Transverse colon (tissue), 4 donors: Measurements from ENCODE around the gene SPTBN4. TPM values are rescaled to one million over a fixed set of nuclear protein-coding genes. Genes with fewer than 3 reads are reported as not detected.

Experiments used
- DNase-seq: peaks from one replicate; pipeline ENCODE4 v3.0.0-alpha.2; 2019
- H3K27ac ChIP-seq, 4 donors: fragments of 200-600 bp; sonication (generic); 2 replicates each; pipeline ENCODE4 v1.5.1; 2016 to 2018; ENCODE audit warnings: inconsistent platforms in 4 of 4
- H3K27me3 ChIP-seq: fragments of 200-600 bp; sonication (generic); 2 replicates; pipeline ENCODE4 v1.5.1; 2017; ENCODE audit warnings: inconsistent platforms
- H3K36me3 ChIP-seq, 4 donors: fragments of 200-600 bp; sonication (generic); 2 replicates each; pipeline ENCODE4 v1.5.1; 2017 to 2019; ENCODE audit warnings: inconsistent platforms in 4 of 4
- H3K4me1 ChIP-seq, 4 donors: fragments of 200-600 bp; sonication (generic); 2 replicates each; pipeline ENCODE4 v1.5.1; 2017 to 2020; ENCODE audit warnings: inconsistent platforms in 4 of 4
- H3K4me3 ChIP-seq, 4 donors: fragments of 200-600 bp; sonication (generic); 1 replicate in 1 of 4; 2 replicates in 3 of 4; pipeline versions ENCODE4 v1.5.1 to v1.6.1; 2017 to 2019; ENCODE audit warnings: inconsistent platforms in 4 of 4
- H3K9me3 ChIP-seq, 2 donors: fragments of 200-600 bp; sonication (generic); 2 replicates each; pipeline ENCODE4 v1.5.1; 2017 to 2019; ENCODE audit warnings: inconsistent platforms in 2 of 2
- EP300 ChIP-seq: sonication (generic); formaldehyde crosslinking; IDR thresholded peaks from one replicate; pipeline ENCODE4 v1.6.1; 2017; ENCODE audit warnings: antibody characterized with exemption, low read depth
- POLR2A ChIP-seq: fragments of 450-650 bp; IDR thresholded peaks from one replicate; pipeline ENCODE4 v1.6.1; 2016; ENCODE audit warnings: antibody characterized with exemption, mild to moderate bottlenecking, moderate library complexity
- POLR2AphosphoS5 ChIP-seq, 3 donors: sonication (generic); formaldehyde crosslinking; IDR thresholded peaks; one replicate each; pipeline ENCODE4 v1.6.1; 2016; ENCODE audit warnings: antibody characterized with exemption in 3 of 3
- WGBS, 2 donors: methylation state at CpG; one replicate each; pipeline ENCODE4 v1.1.5; 2018; ENCODE audit warnings: low coverage in 1 of 2; 5-methylcytosine and 5-hydroxymethylcytosine counted together
- in situ Hi-C, 4 donors: fragments of 200-750 bp; cut with MboI; loops; one replicate each; pipeline versions ENCODE4 v1.15.0 to v1.15.1; 2017; ENCODE audit warnings: low sequenced_read_pairs in 3 of 4, low pct_ligation_motif_present in 1 of 4, low pct_unique_long_range_greater_than_20kb in 1 of 4
- intact Hi-C: fragments of 100-400 bp; cut with DNase I; formaldehyde crosslinking; loops from one replicate; pipeline ENCODE4 v1.15.1; 2023; ENCODE audit warnings: low total_unique reads
- total RNA-seq, 4 donors: library from RNA; depleted of rRNA; stranded (reverse); fragments of >200 nt; gene quantifications; one replicate each; pipeline ENCODE4 v1.1.0, GENCODE V29; 2016
- TF ChIP-seq, protein P1 (sequence below), 5 experiments: fragments of 200-600 bp in 3 of 5; fragments of 450-650 bp in 2 of 5; sonication (generic) in 3 of 5; IDR thresholded peaks; 1 replicate in 2 of 5; 2 replicates in 3 of 5; pipeline ENCODE4 v1.5.1; 2016 to 2017; ENCODE audit warnings: antibody characterized with exemption in 5 of 5, inconsistent platforms in 3 of 5, mild to moderate bottlenecking in 2 of 5, moderate library complexity in 1 of 5

The SPTBN4 gene
- total RNA-seq, 4 donors from 2014 or later = under 0.01 to 1.5 (median 0.99) TPM

DNA sequence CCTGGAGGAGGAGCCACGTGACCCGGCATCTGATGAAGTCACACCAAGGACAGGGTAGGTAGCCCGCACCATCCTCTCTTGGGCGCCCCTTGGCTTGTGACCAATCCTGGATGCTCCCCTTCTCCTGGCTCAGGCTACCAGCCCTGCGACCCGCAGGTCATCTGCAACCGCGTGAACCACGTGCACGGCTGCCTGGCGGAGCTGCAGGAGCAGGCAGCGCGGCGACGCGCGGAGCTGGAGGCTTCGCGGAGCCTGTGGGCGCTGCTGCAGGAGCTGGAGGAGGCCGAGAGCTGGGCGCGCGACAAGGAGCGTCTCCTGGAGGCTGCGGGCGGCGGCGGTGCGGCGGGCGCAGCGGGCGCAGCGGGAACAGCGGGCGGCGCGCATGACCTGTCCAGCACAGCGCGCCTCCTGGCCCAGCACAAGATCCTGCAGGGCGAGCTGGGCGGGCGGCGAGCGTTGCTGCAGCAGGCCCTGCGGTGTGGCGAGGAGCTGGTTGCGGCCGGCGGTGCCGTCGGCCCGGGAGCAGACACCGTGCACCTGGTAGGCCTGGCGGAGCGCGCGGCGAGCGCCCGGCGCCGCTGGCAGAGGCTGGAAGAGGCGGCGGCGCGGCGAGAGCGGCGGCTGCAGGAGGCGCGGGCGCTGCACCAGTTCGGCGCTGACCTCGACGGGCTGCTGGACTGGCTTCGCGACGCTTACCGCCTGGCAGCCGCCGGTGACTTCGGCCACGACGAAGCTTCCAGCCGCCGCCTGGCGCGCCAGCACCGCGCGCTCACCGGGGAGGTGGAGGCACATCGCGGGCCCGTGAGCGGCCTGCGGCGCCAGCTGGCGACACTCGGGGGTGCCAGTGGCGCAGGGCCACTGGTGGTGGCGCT, 45.9 kb downstream of the SPTBN4 start:
- 31% methylated on average over 57 of the region's 105 CpGs; no CpG with 5 or more reads in 1 of the 2 donors for WGBS, 2 donors
- Histone ChIP-seq H3K4me1 (peaks cover 0 to 9% (median 7%) of the 10 kb centered on the region in 4 donors), H3K4me3 (peak overlapping the region in 1 of 4 donors; percentile 33), H3K9me3 (no peaks in the 10 kb centered on the region), H3K36me3 (no peaks in the 10 kb centered on the region), H3K27me3 (peaks cover 68% of the 10 kb centered on the region), H3K27ac (no peak overlapping the region)
- DNase-seq = no peak
- intact Hi-C loops (no loop called here), in situ Hi-C loops (no loop called here)
- TF ChIP-seq POLR2AphosphoS5 (IDR thresholded peaks at IDR 0.05) (no peak), POLR2A (no peak), EP300 (no peak)
- TF ChIP-seq, protein P1, sequence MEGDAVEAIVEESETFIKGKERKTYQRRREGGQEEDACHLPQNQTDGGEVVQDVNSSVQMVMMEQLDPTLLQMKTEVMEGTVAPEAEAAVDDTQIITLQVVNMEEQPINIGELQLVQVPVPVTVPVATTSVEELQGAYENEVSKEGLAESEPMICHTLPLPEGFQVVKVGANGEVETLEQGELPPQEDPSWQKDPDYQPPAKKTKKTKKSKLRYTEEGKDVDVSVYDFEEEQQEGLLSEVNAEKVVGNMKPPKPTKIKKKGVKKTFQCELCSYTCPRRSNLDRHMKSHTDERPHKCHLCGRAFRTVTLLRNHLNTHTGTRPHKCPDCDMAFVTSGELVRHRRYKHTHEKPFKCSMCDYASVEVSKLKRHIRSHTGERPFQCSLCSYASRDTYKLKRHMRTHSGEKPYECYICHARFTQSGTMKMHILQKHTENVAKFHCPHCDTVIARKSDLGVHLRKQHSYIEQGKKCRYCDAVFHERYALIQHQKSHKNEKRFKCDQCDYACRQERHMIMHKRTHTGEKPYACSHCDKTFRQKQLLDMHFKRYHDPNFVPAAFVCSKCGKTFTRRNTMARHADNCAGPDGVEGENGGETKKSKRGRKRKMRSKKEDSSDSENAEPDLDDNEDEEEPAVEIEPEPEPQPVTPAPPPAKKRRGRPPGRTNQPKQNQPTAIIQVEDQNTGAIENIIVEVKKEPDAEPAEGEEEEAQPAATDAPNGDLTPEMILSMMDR (IDR thresholded peaks at IDR 0.05) = no peak

- Histone ChIP-seq H3K4me3 (no peak overlapping the region), H3K27ac (no peak overlapping the region), H3K27me3 (peaks cover 74% of the 10 kb centered on the region), H3K9me3 (no peaks in the 10 kb centered on the region), H3K4me1 (peaks cover 0 to 9% (median 7%) of the 10 kb centered on the region in 4 donors), H3K36me3 (no peaks in the 10 kb centered on the region)
- in situ Hi-C loops = no loop called here
- DNase-seq = no peak
- intact Hi-C loops = no loop called here
- TF ChIP-seq EP300 (no peak), POLR2A (no peak)
- TF ChIP-seq, protein P1 (IDR thresholded peaks at IDR 0.05) = no peak
- WGBS, 2 donors = 72% methylated on average over 27 of the region's 27 CpGs; no CpG with 5 or more reads in 1 of the 2 donors
Observed at GRCh38 chr19:40513345-40513678, 46.5 kb downstream of the SPTBN4 start.

- H3K9me3 ChIP-seq = no peaks in the 10 kb centered on the region
- DNase-seq = no peak
- H3K4me3 ChIP-seq = no peak overlapping the region
- in situ Hi-C loops (no loop called here), intact Hi-C loops (no loop called here)
- peaks cover 0 to 9% (median 7%) of the 10 kb centered on the region in 4 donors for H3K4me1 ChIP-seq
- H3K27ac ChIP-seq = no peak overlapping the region
- H3K27me3 ChIP-seq = peaks cover 80% of the 10 kb centered on the region
- WGBS, 2 donors = 74 to 76% methylated on average over 3 to 4 of the region's 4 CpGs
- H3K36me3 ChIP-seq = no peaks in the 10 kb centered on the region
- TF ChIP-seq POLR2AphosphoS5 (IDR thresholded peaks at IDR 0.05) = no peak
- TF ChIP-seq EP300 = no peak
- no peak for TF ChIP-seq POLR2A
- TF ChIP-seq, protein P1 (IDR thresholded peaks at IDR 0.05) = no peak
Observed at GRCh38 chr19:40513741-40514315, 47.0 kb downstream of the SPTBN4 start.

GRCh38 chr19:40517248-40517647, 50.4 kb downstream of the SPTBN4 start:
- TF ChIP-seq, protein P1 (IDR thresholded peaks at IDR 0.05) = no peak
- TF ChIP-seq EP300 (no peak), POLR2AphosphoS5 (IDR thresholded peaks at IDR 0.05) (no peak), POLR2A (no peak)
- peaks cover 78% of the 10 kb centered on the region for H3K27me3 ChIP-seq
- H3K4me1 ChIP-seq = peaks cover 0 to 14% (median 12%) of the 10 kb centered on the region in 4 donors
- no peak overlapping the region for H3K4me3 ChIP-seq
- in situ Hi-C loops (no loop called here), intact Hi-C loops (no loop called here)
- H3K9me3 ChIP-seq = no peaks in the 10 kb centered on the region
- DNase-seq = no peak
- H3K36me3 ChIP-seq = no peaks in the 10 kb centered on the region
- WGBS, 2 donors = 85 to 86% methylated on average over 7 to 9 of the region's 9 CpGs
- H3K27ac ChIP-seq = no peak overlapping the region
